ENCODE results near the gene ENG. TPM values are rescaled to one million over a fixed set of nuclear protein-coding genes. Genes with fewer than 3 reads are reported as not detected.

ENG gene
- total and polyA plus RNA-seq, 2 donors from 2014 or later, result 135 to 158 TPM

- Histone ChIP-seq H3K9me3 (ENCODE audit: control insufficient read depth in 2 of 3, insufficient read depth in 1 of 3, low read length in 3 of 3) (no peaks in the 10 kb centered on the region), H3K27ac (ENCODE audit: low read depth in 2 of 2, low read length in 2 of 2) (no peak overlapping the region), H3K27me3 (ENCODE audit: control insufficient read depth, insufficient read depth, low read length) (no peaks in the 10 kb centered on the region), H3K36me3 (ENCODE audit: control insufficient read depth in 2 of 3, insufficient read depth in 3 of 3, low read length in 3 of 3) (peaks cover 0 to 3% (median 0%) of the 10 kb centered on the region in 3 donors), H3K9ac (ENCODE audit: low read length in 3 of 3) (peak overlapping the region in 1 of 3 donors; percentile 19), H3K4me1 (ENCODE audit: control insufficient read depth in 2 of 3, insufficient read depth in 2 of 3, low read depth in 1 of 3, low read length in 3 of 3) (peaks cover 0 to 25% (median 8%) of the 10 kb centered on the region in 3 donors), H3K4me3 (ENCODE audit: low read length in 3 of 3) (no peak overlapping the region)
- no peak for DNase-seq
- intact Hi-C loops (cut with DNase I), result no loop called here
- no peak for FAIRE-seq
- TF ChIP-seq CTCF (IDR thresholded peaks at IDR 0.05; ENCODE audit: borderline replicate concordance, extremely low read depth, insufficient read depth), result no peak
Measured at GRCh38 chr9:127873886-127874285, 19.4 kb upstream of the ENG start.

GRCh38 chr9:127873223-127873691, 18.8 kb upstream of the ENG start:
- Histone ChIP-seq H3K9me3 (ENCODE audit: control insufficient read depth in 2 of 3, insufficient read depth in 1 of 3, low read length in 3 of 3) (no peaks in the 10 kb centered on the region), H3K4me1 (ENCODE audit: control insufficient read depth in 2 of 3, insufficient read depth in 2 of 3, low read depth in 1 of 3, low read length in 3 of 3) (peaks cover 0 to 23% (median 5%) of the 10 kb centered on the region in 3 donors), H3K9ac (ENCODE audit: low read length in 3 of 3) (no peak overlapping the region), H3K36me3 (ENCODE audit: control insufficient read depth in 2 of 3, insufficient read depth in 3 of 3, low read length in 3 of 3) (peaks cover 0 to 3% (median 0%) of the 10 kb centered on the region in 3 donors), H3K27ac (ENCODE audit: low read depth in 2 of 2, low read length in 2 of 2) (no peak overlapping the region), H3K4me3 (ENCODE audit: low read length in 3 of 3) (no peak overlapping the region), H3K27me3 (ENCODE audit: control insufficient read depth, insufficient read depth, low read length) (no peaks in the 10 kb centered on the region)
- FAIRE-seq (no peak), DNase-seq (peak in 3 of 5 donors; percentile 45 to 71 (median 49))
- intact Hi-C loops (cut with DNase I), result no loop called here
- TF ChIP-seq CTCF (IDR thresholded peaks at IDR 0.05; ENCODE audit: borderline replicate concordance, extremely low read depth, insufficient read depth), result no peak

- Histone ChIP-seq H3K4me1 (ENCODE audit: control insufficient read depth in 2 of 3, insufficient read depth in 2 of 3, low read depth in 1 of 3, low read length in 3 of 3) (peaks cover 0 to 20% (median 0%) of the 10 kb centered on the region in 3 donors), H3K9ac (ENCODE audit: low read length in 3 of 3) (no peak overlapping the region), H3K9me3 (ENCODE audit: control insufficient read depth in 2 of 3, insufficient read depth in 1 of 3, low read length in 3 of 3) (no peaks in the 10 kb centered on the region), H3K4me3 (ENCODE audit: low read length in 3 of 3) (no peak overlapping the region), H3K36me3 (ENCODE audit: control insufficient read depth in 2 of 3, insufficient read depth in 3 of 3, low read length in 3 of 3) (peaks cover 0 to 3% (median 0%) of the 10 kb centered on the region in 3 donors), H3K27ac (ENCODE audit: low read depth in 2 of 2, low read length in 2 of 2) (no peak overlapping the region), H3K27me3 (ENCODE audit: control insufficient read depth, insufficient read depth, low read length) (no peaks in the 10 kb centered on the region)
- DNase-seq (no peak), FAIRE-seq (no peak)
- TF ChIP-seq CTCF (IDR thresholded peaks at IDR 0.05; ENCODE audit: borderline replicate concordance, extremely low read depth, insufficient read depth), result no peak
- intact Hi-C loops (cut with DNase I), result no loop called here
Measured at GRCh38 chr9:127872369-127873222, 18.1 kb upstream of the ENG start.
